H7 (cell line): ENCODE measurements around the gene SNRNP70. TPM values are rescaled to one million over a fixed set of nuclear protein-coding genes. Genes with fewer than 3 reads are reported as not detected.
"Not testable (repeated sequence)": the region's sequence is repeated elsewhere in the genome, so short reads cannot be mapped to it uniquely, and the experiment has no call there.

Experiments used
- DNase-seq: peaks from one replicate; pipeline ENCODE4 v3.0.0; 2012
- H3K27me3 ChIP-seq: 2 replicates; pipeline ENCODE4 v1.6.0; 2011; ENCODE audit warnings: mild to moderate bottlenecking, low read length; ENCODE audit not compliant: control insufficient read depth, insufficient read depth
- H3K36me3 ChIP-seq: replicated peaks from 2 replicates; pipeline ENCODE4 v1.5.1; 2011; ENCODE audit warnings: low read length; ENCODE audit not compliant: control insufficient read depth, insufficient read depth
- H3K4me3 ChIP-seq: 2 replicates; pipeline ENCODE4 v1.5.1; 2011; ENCODE audit warnings: low read depth, mild to moderate bottlenecking, control low read depth, low read length, moderate library complexity; ENCODE audit not compliant: insufficient read depth
- total RNA-seq: library from RNA; depleted of rRNA; stranded (reverse); fragments of >200 nt; shearing (Covaris generic); gene quantifications from 2 replicates; pipeline ENCODE4 v1.2.3, GENCODE V29; 2014; rRNA removed

The SNRNP70 gene, protein sequence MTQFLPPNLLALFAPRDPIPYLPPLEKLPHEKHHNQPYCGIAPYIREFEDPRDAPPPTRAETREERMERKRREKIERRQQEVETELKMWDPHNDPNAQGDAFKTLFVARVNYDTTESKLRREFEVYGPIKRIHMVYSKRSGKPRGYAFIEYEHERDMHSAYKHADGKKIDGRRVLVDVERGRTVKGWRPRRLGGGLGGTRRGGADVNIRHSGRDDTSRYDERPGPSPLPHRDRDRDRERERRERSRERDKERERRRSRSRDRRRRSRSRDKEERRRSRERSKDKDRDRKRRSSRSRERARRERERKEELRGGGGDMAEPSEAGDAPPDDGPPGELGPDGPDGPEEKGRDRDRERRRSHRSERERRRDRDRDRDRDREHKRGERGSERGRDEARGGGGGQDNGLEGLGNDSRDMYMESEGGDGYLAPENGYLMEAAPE
- total RNA-seq, result 338 and 397 TPM in 2 replicates

GRCh38 chr19:49085020-49085867, at the start of gene SNRNP70:
Gene SNRNP70, plus strand, starts transcription at chr19:49085451. Its CDS starts 964 bp downstream, at chr19:49086415.
- Histone ChIP-seq H3K36me3 (peaks cover 23% of the 10 kb centered on the region), H3K4me3 (peak within 1 kb of the TSS; percentile 95), H3K27me3 (no peaks in the 10 kb centered on the region)
- peak; percentile 100 for DNase-seq

DNA sequence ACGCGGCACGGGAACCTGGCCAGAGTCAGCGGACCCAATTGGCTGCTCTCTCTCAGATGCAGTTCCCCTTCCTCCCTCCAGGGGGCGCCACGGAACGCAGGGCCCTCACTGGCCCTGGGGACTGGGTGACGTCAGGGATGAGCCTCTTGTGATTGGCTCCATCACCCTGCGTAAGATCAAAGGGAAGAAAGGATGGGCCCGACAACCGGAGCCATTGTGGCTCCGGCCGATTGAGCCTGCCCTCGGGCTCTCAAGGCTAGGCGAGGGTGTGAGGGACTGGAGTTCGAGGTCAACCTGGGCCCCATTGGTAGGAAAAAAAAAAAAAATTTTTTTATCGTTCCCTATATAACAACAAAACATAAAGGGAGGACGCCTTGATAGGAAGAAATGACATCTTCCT, 48.4 kb upstream of the SNRNP70 start, which contains the start of gene CGB1:
Gene CGB1, minus strand, starts transcription at position 81 of the 400 bp plus-strand sequence. CDS start 184 bp downstream, outside the sequence.
- DNase-seq, result peak; percentile 92
- H3K27me3 ChIP-seq, H3K4me3 ChIP-seq, H3K36me3 ChIP-seq: not testable (repeated sequence)

DNA sequence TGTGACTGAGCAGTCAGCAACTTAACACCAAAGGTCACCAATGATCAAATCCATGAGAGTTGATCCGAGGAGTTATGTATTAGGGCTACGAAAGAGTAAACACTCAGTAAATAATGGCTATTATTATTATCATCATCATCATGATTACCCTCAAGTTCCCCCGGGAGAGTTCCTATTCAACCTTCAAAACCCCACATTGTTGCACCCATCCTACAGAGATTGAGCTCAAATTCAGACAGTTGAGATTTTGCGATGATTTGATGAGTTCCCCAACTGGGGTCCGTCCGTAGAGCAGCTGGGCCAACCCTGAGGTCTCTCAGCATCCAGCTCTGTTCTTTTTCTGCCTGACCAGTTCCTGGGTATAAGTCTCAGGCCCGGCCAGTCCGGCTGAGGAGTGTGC, 47.1 kb upstream of the SNRNP70 start:
- not testable (repeated sequence) for H3K4me3 ChIP-seq, H3K36me3 ChIP-seq, H3K27me3 ChIP-seq, DNase-seq

- not testable (repeated sequence) for H3K27me3 ChIP-seq, DNase-seq, H3K4me3 ChIP-seq, H3K36me3 ChIP-seq
These were observed 46.5 kb upstream of the SNRNP70 start for GRCh38 chr19:49038557-49039276.

DNA sequence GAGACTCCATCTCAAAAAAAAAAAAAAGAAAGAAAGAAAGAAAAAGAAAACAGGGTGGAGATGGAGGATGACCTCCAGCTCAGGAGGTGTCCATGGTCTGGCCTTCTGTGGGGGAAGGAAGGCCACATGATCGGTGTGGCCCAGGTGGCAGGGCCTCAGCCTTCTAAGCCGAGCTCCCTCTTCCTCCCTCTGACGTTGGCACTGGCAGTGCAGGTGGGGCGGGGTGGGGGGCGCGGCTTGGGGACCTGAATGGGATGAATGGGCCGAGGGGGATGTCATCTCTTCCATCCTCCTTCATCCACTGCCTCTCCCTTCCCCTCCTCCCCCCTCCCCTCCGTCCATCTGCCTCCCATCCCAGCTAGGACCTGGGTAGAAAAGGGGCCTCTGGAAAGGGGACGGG, 45.5 kb upstream of the SNRNP70 start:
- DNase-seq, H3K27me3 ChIP-seq, H3K4me3 ChIP-seq, H3K36me3 ChIP-seq: not testable (repeated sequence)

- DNase-seq, result no peak
- Histone ChIP-seq H3K4me3 (no peak overlapping the region), H3K27me3 (no peaks in the 10 kb centered on the region), H3K36me3 (no peaks in the 10 kb centered on the region)
These were observed 43.1 kb upstream of the SNRNP70 start for GRCh38 chr19:49042177-49042576.

DNA sequence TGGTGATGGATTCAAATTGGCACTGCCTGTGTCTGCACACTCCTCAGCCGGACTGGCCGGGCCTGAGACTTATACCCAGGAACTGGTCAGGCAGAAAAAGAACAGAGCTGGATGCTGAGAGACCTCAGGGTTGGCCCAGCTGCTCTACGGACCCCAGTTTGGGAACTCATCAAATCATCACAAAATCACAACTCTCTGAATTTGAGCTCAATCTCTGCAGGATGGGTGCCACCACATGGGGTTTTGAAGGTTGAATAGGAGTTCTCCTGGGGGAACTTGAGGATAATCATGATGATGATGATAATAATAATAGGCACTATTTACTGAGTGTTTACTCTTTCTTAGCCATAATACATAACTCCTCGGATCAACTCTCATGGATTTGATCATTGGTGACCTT, 42.6 kb upstream of the SNRNP70 start:
- not testable (repeated sequence) for H3K36me3 ChIP-seq, DNase-seq, H3K4me3 ChIP-seq, H3K27me3 ChIP-seq

DNA sequence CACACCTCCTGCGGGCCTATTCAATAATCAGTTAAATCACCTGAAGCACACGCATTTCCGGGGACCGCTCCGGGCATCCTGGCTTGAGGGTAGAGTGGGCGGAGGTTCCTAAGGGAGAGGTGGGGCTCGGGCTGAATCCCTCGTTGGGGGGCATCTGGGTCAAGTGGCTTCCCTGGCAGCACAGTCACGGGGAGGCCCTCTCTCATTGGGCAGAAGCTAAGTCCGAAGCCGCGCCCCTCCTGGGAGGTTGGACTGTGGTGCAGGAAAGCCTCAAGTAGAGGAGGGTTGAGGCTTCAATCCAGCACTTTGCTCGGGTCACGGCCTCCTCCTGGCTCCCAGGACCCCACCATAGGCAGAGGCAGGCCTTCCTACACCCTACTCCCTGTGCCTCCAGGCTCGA, 41.7 kb upstream of the SNRNP70 start, which contains the start of gene CGB5:
Gene CGB5, plus strand, starts transcription at position 301 of the 400 bp plus-strand sequence. CDS start 362 bp downstream, outside the sequence.
- H3K36me3 ChIP-seq, result not testable (repeated sequence)

GRCh38 chr19:49049011-49049410, 36.2 kb upstream of the SNRNP70 start, which contains the start of gene CGB8:
Gene CGB8, minus strand, starts transcription at chr19:49049111. Its CDS starts 372 bp downstream, at chr19:49048739.
- not testable (repeated sequence) for H3K4me3 ChIP-seq, H3K36me3 ChIP-seq, H3K27me3 ChIP-seq, DNase-seq

More for the DNA sequence above, 41.7 kb upstream of the SNRNP70 start, which contains the start of gene CGB5:
- not testable (repeated sequence) for H3K27me3 ChIP-seq, DNase-seq, H3K4me3 ChIP-seq

DNA sequence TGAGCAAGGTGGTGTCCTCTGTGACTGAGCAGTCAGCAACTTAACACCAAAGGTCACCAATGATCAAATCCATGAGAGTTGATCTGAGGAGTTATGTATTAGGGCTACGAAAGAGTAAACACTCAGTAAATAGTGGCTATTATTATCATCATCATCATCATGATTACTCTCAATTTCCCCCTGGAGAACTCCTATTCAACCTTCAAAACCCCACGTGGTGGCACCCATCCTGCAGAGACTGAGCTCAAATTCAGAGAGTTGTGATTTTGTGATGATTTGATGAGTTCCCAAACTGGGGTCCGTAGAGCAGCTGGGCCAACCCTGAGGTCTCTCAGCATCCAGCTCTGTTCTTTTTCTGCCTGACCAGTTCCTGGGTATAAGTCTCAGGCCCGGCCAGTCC, 35.4 kb upstream of the SNRNP70 start:
- not testable (repeated sequence) for DNase-seq, H3K36me3 ChIP-seq, H3K27me3 ChIP-seq, H3K4me3 ChIP-seq

DNA sequence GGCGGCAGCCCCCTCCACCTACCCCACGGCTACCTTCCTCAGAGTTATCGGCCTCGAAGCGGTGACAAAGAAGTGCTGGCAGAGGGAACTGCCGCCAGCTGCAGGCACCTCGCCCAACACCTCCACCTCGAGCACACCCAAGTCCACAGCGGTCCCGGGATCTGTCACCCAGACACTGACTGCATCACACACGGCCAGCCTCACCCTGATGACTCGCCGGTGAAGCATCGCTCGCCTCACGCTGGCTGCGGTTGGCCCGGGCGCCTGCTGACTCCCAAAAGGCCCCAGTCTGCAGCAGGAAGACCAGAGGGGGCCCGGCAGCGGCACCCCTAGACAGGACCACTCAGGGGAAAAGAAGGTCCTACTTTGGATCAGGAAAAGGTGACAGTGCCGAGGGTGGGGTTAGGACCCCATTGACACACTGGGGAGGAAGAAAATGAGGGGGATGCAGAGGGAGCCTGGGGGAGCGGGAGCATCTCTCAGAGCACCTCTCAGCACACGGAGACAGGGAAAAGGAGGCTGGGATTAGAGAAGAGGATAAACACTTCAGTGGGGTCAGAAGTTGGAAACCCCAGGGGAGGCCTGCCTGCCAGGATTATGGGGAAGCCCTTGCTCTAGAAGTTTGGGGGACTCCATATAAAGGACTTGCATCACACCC, 34.7 kb upstream of the SNRNP70 start:
- H3K4me3 ChIP-seq, H3K36me3 ChIP-seq, DNase-seq, H3K27me3 ChIP-seq: not testable (repeated sequence)

DNA sequence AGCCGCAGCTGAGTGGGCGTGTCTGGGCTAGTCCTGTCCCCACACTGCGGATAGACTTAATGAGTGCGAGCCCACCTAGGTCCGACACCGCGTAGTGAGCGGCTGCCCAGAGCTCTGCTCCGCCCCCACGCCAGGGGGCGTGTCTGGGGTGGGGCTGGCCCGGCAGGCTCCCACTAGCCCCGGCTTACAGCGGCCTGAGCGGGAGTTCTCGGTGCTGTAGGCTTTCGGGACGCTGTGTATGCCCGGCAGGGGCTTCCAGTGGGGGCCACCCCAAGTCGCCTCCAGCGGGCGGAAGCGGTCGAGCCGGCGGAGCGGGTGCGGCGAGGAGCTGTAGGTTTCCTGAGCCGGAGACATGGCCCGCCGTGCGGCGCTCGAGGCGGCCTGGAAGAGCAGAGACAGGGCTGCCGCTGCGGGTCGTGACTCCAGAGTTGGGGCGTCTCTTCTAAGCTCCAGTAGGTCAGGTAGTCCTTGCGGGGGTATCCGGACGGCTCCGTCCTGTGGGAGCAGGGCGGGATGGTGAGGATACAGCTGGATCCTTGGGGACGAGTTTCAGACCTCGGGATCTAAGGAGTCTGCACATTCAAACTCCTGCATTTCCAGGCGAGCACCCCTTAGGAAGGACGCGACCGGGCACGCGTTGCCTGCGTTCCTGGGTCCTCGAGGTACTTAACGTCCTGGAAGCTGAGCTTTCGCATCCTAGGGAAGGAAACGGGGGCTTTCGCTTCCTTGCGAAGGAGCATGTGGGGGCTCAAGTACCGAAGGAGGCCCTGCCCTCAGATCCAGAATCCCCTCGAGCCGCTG, 28.9 kb upstream of the SNRNP70 start:
- peak overlapping the region; percentile 52 for H3K4me3 ChIP-seq
- peaks cover 49% of the 10 kb centered on the region for H3K27me3 ChIP-seq
- peak; percentile 97 for DNase-seq
- H3K36me3 ChIP-seq, result no peaks in the 10 kb centered on the region
